ENCODE results near the gene ABAT. TPM values are rescaled to one million over a fixed set of nuclear protein-coding genes. Genes with fewer than 3 reads are reported as not detected.

ABAT gene
- total and polyA plus RNA-seq, 2 of the 8 experiments (the other 6 are each of a cell fraction or from before 2014, with no cell fraction given), result 6.4 to 8.4 TPM

GRCh38 chr16:8831871-8832716 lies 157.7 kb downstream of the ABAT start (continued):
- no peak for TF ChIP-seq BCL11A (IDR thresholded peaks at IDR 0.05; ENCODE audit: low read depth in 2 of 2, low read length in 2 of 2)
- TF ChIP-seq HDAC6 (IDR thresholded peaks at IDR 0.05; ENCODE audit: low read depth, low read length), result no peak
- no peak for TF ChIP-seq MAFK (IDR thresholded peaks at IDR 0.05; ENCODE audit: low read depth, low read length)
- TF ChIP-seq JUN (IDR thresholded peaks at IDR 0.05; ENCODE audit: low read depth, low read length), result no peak
- TF ChIP-seq ZNF274 (IDR thresholded peaks at IDR 0.05; ENCODE audit: borderline replicate concordance, extremely low read depth, low read length), result no peak
- 0 out of 2 replicates have a peak, but pooled peaks have one; percentile 27 for TF ChIP-seq GABPA (IDR thresholded peaks at IDR 0.05; ENCODE audit: borderline replicate concordance, insufficient read depth, low read length)
- TF ChIP-seq E2F6 (IDR thresholded peaks at IDR 0.05), result peak; percentile 51
- no peak for TF ChIP-seq EGR1 (IDR thresholded peaks at IDR 0.05; ENCODE audit: borderline replicate concordance, low read depth, low read length)
- no peak for TF ChIP-seq CREB1 (IDR thresholded peaks at IDR 0.05)
- TF ChIP-seq TEAD4 (IDR thresholded peaks at IDR 0.05; ENCODE audit: low read depth, low read length), result peak; percentile 49; the same call in 1 of the 2 replicates
- no peak for TF ChIP-seq SIX5 (IDR thresholded peaks at IDR 0.05; ENCODE audit: low read depth, low read length)
- no peak for TF ChIP-seq NANOG (IDR thresholded peaks at IDR 0.05; ENCODE audit: insufficient read depth, low read depth, low read length, poor library complexity, severe bottlenecking)
- TF ChIP-seq JUND (IDR thresholded peaks at IDR 0.05; ENCODE audit: low read length), result no peak; the same call in 1 of the 2 replicates
- no peak for TF ChIP-seq KDM1A (IDR thresholded peaks at IDR 0.05; ENCODE audit: borderline replicate concordance, low read length)
- no peak for TF ChIP-seq USF2 (IDR thresholded peaks at IDR 0.05; ENCODE audit: low read length)
- peak; percentile 32; the same call in 1 of the 2 replicates for TF ChIP-seq POU5F1 (IDR thresholded peaks at IDR 0.05; ENCODE audit: low read depth, low read length)
- no peak for TF ChIP-seq BACH1 (IDR thresholded peaks at IDR 0.05; ENCODE audit: low read length)
- TF ChIP-seq CHD2 (IDR thresholded peaks at IDR 0.05; ENCODE audit: low read length), result no peak
- TF ChIP-seq TAF1 (IDR thresholded peaks at IDR 0.05; ENCODE audit: low read depth, low read length), result peak; percentile 65; the same call in 1 of the 2 replicates
- no peak; the same call in 1 of the 2 replicates for TF ChIP-seq ATF2 (IDR thresholded peaks at IDR 0.05; ENCODE audit: low read length)
- no peak for TF ChIP-seq SAP30 (IDR thresholded peaks at IDR 0.05; ENCODE audit: insufficient read depth, insufficient replicate concordance, low read length)
